ENCODE data around the gene NANOGP8. TPM values are rescaled to one million over a fixed set of nuclear protein-coding genes. Genes with fewer than 3 reads are reported as not detected.

NANOGP8 gene
- total RNA-seq, 1 experiment from 2014 or later = not detected

DNA sequence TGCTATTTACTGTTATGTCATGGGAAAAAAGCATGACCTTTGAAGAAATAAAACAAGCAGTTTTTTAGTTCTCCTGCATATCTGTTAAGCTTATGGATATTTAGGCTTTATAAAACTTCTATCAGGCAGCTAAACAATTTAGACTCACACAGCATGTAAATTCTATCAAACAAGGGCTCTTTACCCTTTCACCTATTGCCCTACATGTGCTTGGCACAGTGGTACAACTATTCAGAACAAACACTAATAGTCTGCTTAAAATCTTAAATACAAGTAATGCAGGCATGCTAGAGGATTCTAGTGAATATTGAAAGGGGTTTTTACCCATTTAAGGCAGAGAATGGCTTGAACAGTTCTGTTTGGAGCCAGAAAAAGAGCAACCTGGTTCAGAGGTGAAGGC, 23.4 kb upstream of the NANOGP8 start:
- Histone ChIP-seq H3K27me3 (replicated peaks) (no peaks in the 10 kb centered on the region), H3K4me1 (replicated peaks) (no peaks in the 10 kb centered on the region), H3K9me3 (replicated peaks) (no peaks in the 10 kb centered on the region), H3K4me3 (no peak overlapping the region), H3K36me3 (no peaks in the 10 kb centered on the region), H3K27ac (no peak overlapping the region)
- no peak for DNase-seq (ENCODE audit: low read depth in 1 of 2, low spot score in 2 of 2)

DNA sequence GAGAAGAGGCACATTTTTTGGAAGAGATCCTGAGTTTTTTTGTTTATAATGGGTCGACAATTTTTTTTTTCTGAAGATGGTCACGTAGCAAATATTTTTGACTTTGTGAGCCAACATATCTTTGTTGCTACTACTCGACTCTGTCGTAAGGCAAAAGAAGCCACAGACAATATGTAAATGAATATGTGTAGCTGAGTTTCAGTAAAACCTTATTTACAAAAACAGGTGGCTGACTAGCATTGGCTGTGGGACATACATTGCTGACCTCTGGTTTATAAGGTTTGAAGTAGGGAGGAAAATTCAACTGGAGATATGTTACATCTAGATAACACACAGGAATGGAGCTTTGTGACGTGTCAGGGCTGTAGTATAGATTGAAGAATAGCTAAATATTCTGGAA, 22.5 kb upstream of the NANOGP8 start:
- Histone ChIP-seq H3K27ac (no peak overlapping the region), H3K4me1 (replicated peaks) (no peaks in the 10 kb centered on the region), H3K27me3 (replicated peaks) (no peaks in the 10 kb centered on the region), H3K36me3 (no peaks in the 10 kb centered on the region), H3K9me3 (replicated peaks) (no peaks in the 10 kb centered on the region), H3K4me3 (no peak overlapping the region)
- no peak for DNase-seq (ENCODE audit: low read depth in 1 of 2, low spot score in 2 of 2)

DNA sequence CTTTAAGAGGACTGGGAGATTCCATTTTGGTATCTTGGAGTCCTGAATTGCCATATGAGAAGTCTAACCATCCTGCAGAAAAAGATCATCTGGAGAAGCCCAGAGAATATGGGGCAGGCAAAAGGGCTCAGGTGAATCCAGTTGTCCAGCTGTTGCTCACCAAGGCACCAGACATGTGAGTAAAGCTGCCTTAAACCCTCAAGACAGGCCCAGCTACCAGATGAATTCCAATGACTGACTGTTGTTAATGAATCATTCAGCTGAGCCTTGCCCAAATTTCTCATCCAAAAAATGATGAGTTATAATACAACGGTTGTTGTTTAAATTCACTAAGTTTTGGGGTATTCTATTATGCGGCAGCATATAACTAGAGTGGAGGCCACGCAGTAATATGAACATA, 22.0 kb upstream of the NANOGP8 start:
- DNase-seq (ENCODE audit: low read depth in 1 of 2, low spot score in 2 of 2) = no peak
- Histone ChIP-seq H3K4me3 (no peak overlapping the region), H3K27me3 (replicated peaks) (no peaks in the 10 kb centered on the region), H3K27ac (no peak overlapping the region), H3K9me3 (replicated peaks) (no peaks in the 10 kb centered on the region), H3K4me1 (replicated peaks) (no peaks in the 10 kb centered on the region), H3K36me3 (no peaks in the 10 kb centered on the region)

DNA sequence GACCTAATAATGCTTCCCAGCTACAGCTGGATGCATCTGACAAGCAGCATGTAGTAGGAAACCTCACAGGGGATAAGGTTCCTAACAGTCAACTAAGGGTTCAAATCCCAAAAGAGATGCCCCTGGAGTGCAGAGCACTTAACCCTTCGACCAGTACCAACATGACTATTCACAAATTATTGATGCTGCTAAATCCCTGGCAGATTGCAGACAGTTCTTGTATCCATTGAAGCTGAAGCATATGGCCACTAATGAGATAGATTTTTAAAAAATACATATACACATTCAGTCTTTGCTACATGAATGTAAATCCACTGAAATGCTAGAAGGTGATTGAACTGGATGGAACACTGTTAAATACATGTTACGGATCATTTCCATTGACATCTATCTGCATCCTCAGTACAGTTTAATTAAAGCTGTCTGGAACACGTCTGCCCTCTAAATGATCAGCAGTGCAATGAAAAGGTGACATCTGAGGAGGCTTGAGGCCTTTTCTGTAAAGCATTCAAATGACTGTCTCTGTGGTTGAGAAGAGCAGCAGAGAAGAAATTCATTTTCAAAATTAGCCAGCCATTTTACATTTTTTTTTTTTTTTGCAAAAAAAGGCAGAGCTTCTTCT, 19.5 kb upstream of the NANOGP8 start:
- H3K4me1 ChIP-seq (replicated peaks) = no peaks in the 10 kb centered on the region
- H3K9me3 ChIP-seq (replicated peaks) = no peaks in the 10 kb centered on the region
- no peak overlapping the region for H3K4me3 ChIP-seq
- no peak for DNase-seq (ENCODE audit: low read depth in 1 of 2, low spot score in 2 of 2)
- no peaks in the 10 kb centered on the region for H3K36me3 ChIP-seq
- no peak overlapping the region for H3K27ac ChIP-seq
- H3K27me3 ChIP-seq (replicated peaks) = no peaks in the 10 kb centered on the region; the same call in 1 of the 2 replicates

DNA sequence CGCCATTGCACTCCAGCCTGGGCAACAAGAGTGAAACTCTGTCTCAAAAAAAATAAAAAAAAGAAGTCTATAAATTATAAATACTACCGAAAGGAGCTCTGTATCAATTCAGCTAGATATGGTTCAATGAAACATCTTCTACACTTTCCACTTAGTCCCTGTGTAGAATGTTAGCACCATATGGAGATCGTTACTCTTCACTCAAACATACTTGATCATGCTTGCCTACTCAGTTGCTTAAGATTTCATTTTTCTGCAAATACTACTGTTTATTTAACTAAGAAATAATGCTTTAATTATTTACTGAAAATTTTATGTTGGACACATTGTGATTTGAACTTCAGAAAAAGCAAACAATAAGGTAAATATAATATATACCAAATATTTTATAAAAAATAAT, 17.1 kb upstream of the NANOGP8 start:
- no peak for DNase-seq (ENCODE audit: low read depth in 1 of 2, low spot score in 2 of 2)
- Histone ChIP-seq H3K27ac (no peak overlapping the region), H3K4me1 (replicated peaks) (no peaks in the 10 kb centered on the region), H3K36me3 (no peaks in the 10 kb centered on the region), H3K27me3 (replicated peaks) (no peaks in the 10 kb centered on the region; the same call in 1 of the 2 replicates), H3K9me3 (replicated peaks) (no peaks in the 10 kb centered on the region), H3K4me3 (no peak overlapping the region)

DNA sequence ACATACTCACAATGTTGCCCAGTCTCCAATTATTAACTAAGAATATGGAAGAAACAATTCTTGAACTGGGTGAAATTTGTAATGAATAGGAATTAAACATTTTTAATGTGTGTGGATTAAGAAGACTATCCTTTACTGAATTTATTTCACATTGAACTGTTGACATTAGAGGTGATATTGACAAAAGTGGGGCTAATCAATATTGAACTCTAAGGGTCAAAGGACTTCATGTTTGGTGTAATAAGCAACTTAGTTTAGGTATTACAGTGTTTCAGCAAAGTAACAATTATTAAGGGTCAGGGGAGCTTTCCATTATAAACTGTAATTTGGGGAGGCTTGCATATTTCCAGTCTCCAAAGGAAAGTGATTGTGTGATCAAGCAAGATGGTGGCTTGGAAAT, 16.2 kb upstream of the NANOGP8 start:
- no peak overlapping the region for H3K4me3 ChIP-seq
- no peaks in the 10 kb centered on the region for H3K4me1 ChIP-seq (replicated peaks)
- no peak overlapping the region for H3K27ac ChIP-seq
- no peaks in the 10 kb centered on the region for H3K9me3 ChIP-seq (replicated peaks)
- no peak for DNase-seq (ENCODE audit: low read depth in 1 of 2, low spot score in 2 of 2)
- no peaks in the 10 kb centered on the region; the same call in 1 of the 2 replicates for H3K27me3 ChIP-seq (replicated peaks)
- no peaks in the 10 kb centered on the region for H3K36me3 ChIP-seq

- H3K36me3 ChIP-seq = no peaks in the 10 kb centered on the region
- no peaks in the 10 kb centered on the region; the same call in 1 of the 2 replicates for H3K27me3 ChIP-seq (replicated peaks)
- H3K27ac ChIP-seq = no peak overlapping the region
- no peak overlapping the region for H3K4me3 ChIP-seq
- DNase-seq (ENCODE audit: low read depth in 1 of 2, low spot score in 2 of 2) = no peak
- no peaks in the 10 kb centered on the region for H3K9me3 ChIP-seq (replicated peaks)
- H3K4me1 ChIP-seq (replicated peaks) = no peaks in the 10 kb centered on the region
Observed at GRCh38 chr15:35098737-35099136, 13.6 kb upstream of the NANOGP8 start.

GRCh38 chr15:35095941-35096340, 10.8 kb upstream of the NANOGP8 start:
- Histone ChIP-seq H3K9me3 (replicated peaks) (no peaks in the 10 kb centered on the region), H3K4me3 (no peak overlapping the region), H3K36me3 (no peaks in the 10 kb centered on the region), H3K27ac (no peak overlapping the region), H3K4me1 (replicated peaks) (no peaks in the 10 kb centered on the region), H3K27me3 (replicated peaks) (no peaks in the 10 kb centered on the region; the same call in 1 of the 2 replicates)
- no peak for DNase-seq (ENCODE audit: low read depth in 1 of 2, low spot score in 2 of 2)

DNA sequence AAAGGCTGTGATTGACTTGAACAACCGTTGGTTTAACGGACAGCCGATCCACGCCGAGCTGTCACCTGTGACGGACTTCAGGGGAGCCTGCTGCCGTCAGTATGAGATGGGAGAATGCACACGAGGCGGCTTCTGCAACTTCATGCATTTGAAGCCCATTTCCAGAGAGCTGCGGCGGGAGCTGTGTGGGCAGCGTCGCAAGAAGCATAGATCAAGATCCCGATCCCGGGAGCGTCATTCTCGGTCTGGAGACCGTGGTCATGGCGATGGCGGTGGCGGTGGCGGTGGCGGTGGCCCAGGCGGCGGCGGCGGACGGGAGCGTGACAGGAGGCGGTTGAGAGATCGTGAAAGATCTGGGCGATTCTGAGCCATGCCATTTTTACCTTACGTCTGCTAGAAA, 7.8 kb upstream of the NANOGP8 start:
- no peak overlapping the region for H3K27ac ChIP-seq
- no peaks in the 10 kb centered on the region for H3K36me3 ChIP-seq
- DNase-seq (ENCODE audit: low read depth in 1 of 2, low spot score in 2 of 2) = no peak

GRCh38 chr15:35092311-35092710, 7.2 kb upstream of the NANOGP8 start:
- H3K9me3 ChIP-seq (replicated peaks) = no peaks in the 10 kb centered on the region
- no peak for DNase-seq (ENCODE audit: low read depth in 1 of 2, low spot score in 2 of 2)
- H3K4me3 ChIP-seq = no peak overlapping the region
- no peaks in the 10 kb centered on the region for H3K36me3 ChIP-seq
- no peaks in the 10 kb centered on the region for H3K4me1 ChIP-seq (replicated peaks)
- 0 out of 2 replicates have a peak, but pooled peaks cover 2% of the 10 kb centered on the region for H3K27me3 ChIP-seq (replicated peaks)
- H3K27ac ChIP-seq = no peak overlapping the region

More for the DNA sequence above, 7.8 kb upstream of the NANOGP8 start:
- H3K27me3 ChIP-seq (replicated peaks) = 0 out of 2 replicates have a peak, but pooled peaks cover 2% of the 10 kb centered on the region
- H3K4me1 ChIP-seq (replicated peaks) = no peaks in the 10 kb centered on the region
- H3K9me3 ChIP-seq (replicated peaks) = no peaks in the 10 kb centered on the region
- H3K4me3 ChIP-seq = no peak overlapping the region

GRCh38 chr15:35090104-35090807, 5.2 kb upstream of the NANOGP8 start:
- DNase-seq (ENCODE audit: low read depth in 1 of 2, low spot score in 2 of 2) = no peak
- Histone ChIP-seq H3K36me3 (no peaks in the 10 kb centered on the region), H3K4me3 (no peak overlapping the region), H3K27me3 (replicated peaks) (0 out of 2 replicates have a peak, but pooled peaks cover 2% of the 10 kb centered on the region), H3K9me3 (replicated peaks) (no peaks in the 10 kb centered on the region), H3K4me1 (replicated peaks) (no peaks in the 10 kb centered on the region), H3K27ac (no peak overlapping the region)

GRCh38 chr15:35089551-35089950, 4.5 kb upstream of the NANOGP8 start:
- no peak for DNase-seq (ENCODE audit: low read depth in 1 of 2, low spot score in 2 of 2)
- Histone ChIP-seq H3K9me3 (replicated peaks) (no peaks in the 10 kb centered on the region), H3K27me3 (replicated peaks) (0 out of 2 replicates have a peak, but pooled peaks cover 2% of the 10 kb centered on the region), H3K4me1 (replicated peaks) (no peaks in the 10 kb centered on the region), H3K4me3 (no peak overlapping the region), H3K36me3 (no peaks in the 10 kb centered on the region), H3K27ac (no peak overlapping the region)

GRCh38 chr15:35088329-35088728, 3.2 kb upstream of the NANOGP8 start:
- no peaks in the 10 kb centered on the region for H3K9me3 ChIP-seq (replicated peaks)
- H3K36me3 ChIP-seq = no peaks in the 10 kb centered on the region
- no peak overlapping the region for H3K4me3 ChIP-seq
- H3K27ac ChIP-seq = no peak overlapping the region
- H3K4me1 ChIP-seq (replicated peaks) = no peaks in the 10 kb centered on the region
- no peak for DNase-seq (ENCODE audit: low read depth in 1 of 2, low spot score in 2 of 2)
- H3K27me3 ChIP-seq (replicated peaks) = 0 out of 2 replicates have a peak, but pooled peaks cover 2% of the 10 kb centered on the region

- H3K4me1 ChIP-seq (replicated peaks) = no peaks in the 10 kb centered on the region
- no peak overlapping the region for H3K27ac ChIP-seq
- no peak for DNase-seq (ENCODE audit: low read depth in 1 of 2, low spot score in 2 of 2)
- H3K4me3 ChIP-seq = no peak overlapping the region
- no peaks in the 10 kb centered on the region for H3K9me3 ChIP-seq (replicated peaks)
- no peaks in the 10 kb centered on the region for H3K36me3 ChIP-seq
- 0 out of 2 replicates have a peak, but pooled peaks cover 2% of the 10 kb centered on the region for H3K27me3 ChIP-seq (replicated peaks)
Observed at GRCh38 chr15:35087759-35088158, 2.7 kb upstream of the NANOGP8 start.
